KOPT-K1 (cell line): ENCODE measurements around the gene CLPSL2.

ENCODE experiments used
- H3K27ac ChIP-seq: fragments of 200-600 bp; sonication (generic); 2 replicates; pipeline ENCODE4 v1.5.1; 2016; ENCODE audit warnings: antibody characterized with exemption, mild to moderate bottlenecking, low read depth, low read length; ENCODE audit not compliant: poor library complexity, severe bottlenecking
- H3K36me3 ChIP-seq: fragments of 200-600 bp; sonication (generic); 2 replicates; pipeline ENCODE4 v1.5.1; 2017; ENCODE audit warnings: antibody characterized with exemption, mild to moderate bottlenecking, low read length, moderate library complexity; ENCODE audit not compliant: insufficient read depth
- H3K9me3 ChIP-seq: fragments of 200-600 bp; sonication (generic); 2 replicates; pipeline ENCODE4 v1.5.1; 2017; ENCODE audit warnings: antibody characterized with exemption, low read length, mild to moderate bottlenecking; ENCODE audit not compliant: insufficient read depth, poor library complexity, severe bottlenecking

Gene CLPSL2

GRCh38 chr6:35769211-35769610 lies 7.2 kb upstream of the CLPSL2 start:
- H3K9me3 ChIP-seq, result no peaks in the 10 kb centered on the region
- H3K36me3 ChIP-seq, result no peaks in the 10 kb centered on the region
- no peak overlapping the region for H3K27ac ChIP-seq

GRCh38 chr6:35771343-35771627 lies 5.1 kb upstream of the CLPSL2 start:
- H3K27ac ChIP-seq, result no peak overlapping the region
- H3K9me3 ChIP-seq, result no peaks in the 10 kb centered on the region
- H3K36me3 ChIP-seq, result no peaks in the 10 kb centered on the region

GRCh38 chr6:35774116-35774794 lies 2.1 kb upstream of the CLPSL2 start:
- no peaks in the 10 kb centered on the region for H3K9me3 ChIP-seq
- no peaks in the 10 kb centered on the region for H3K36me3 ChIP-seq
- H3K27ac ChIP-seq, result no peak overlapping the region

GRCh38 chr6:35775031-35775430 lies 1.4 kb upstream of the CLPSL2 start:
- H3K27ac ChIP-seq, result no peak overlapping the region
- H3K9me3 ChIP-seq, result no peaks in the 10 kb centered on the region
- no peaks in the 10 kb centered on the region for H3K36me3 ChIP-seq

- no peaks in the 10 kb centered on the region for H3K36me3 ChIP-seq
- no peak overlapping the region for H3K27ac ChIP-seq
Observed at GRCh38 chr6:35777356-35778102, 1.1 kb downstream of the CLPSL2 start.

GRCh38 chr6:35778437-35778836 lies 2.0 kb downstream of the CLPSL2 start:
- no peaks in the 10 kb centered on the region for H3K36me3 ChIP-seq
- no peak overlapping the region for H3K27ac ChIP-seq
- no peaks in the 10 kb centered on the region for H3K9me3 ChIP-seq

More at GRCh38 chr6:35777356-35778102, 1.1 kb downstream of the CLPSL2 start:
- H3K9me3 ChIP-seq, result no peaks in the 10 kb centered on the region

- H3K9me3 ChIP-seq, result no peaks in the 10 kb centered on the region
- H3K27ac ChIP-seq, result no peak within 1 kb of the TSS
- H3K36me3 ChIP-seq, result no peaks in the 10 kb centered on the region
Observed at GRCh38 chr6:35780719-35781118, 4.3 kb downstream of the CLPSL2 start, which contains the start of gene CLPSL1. TSS of gene CLPSL1 (plus strand) at chr6:35781019. CDS start at chr6:35781111, 92 bp downstream.

GRCh38 chr6:35781290-35781689 lies 4.9 kb downstream of the CLPSL2 start:
- H3K27ac ChIP-seq, result no peak overlapping the region
- H3K9me3 ChIP-seq, result no peaks in the 10 kb centered on the region
- no peaks in the 10 kb centered on the region for H3K36me3 ChIP-seq

GRCh38 chr6:35782424-35782823 lies 6.0 kb downstream of the CLPSL2 start:
- H3K36me3 ChIP-seq, result no peaks in the 10 kb centered on the region
- no peaks in the 10 kb centered on the region for H3K9me3 ChIP-seq
- H3K27ac ChIP-seq, result no peak overlapping the region

GRCh38 chr6:35784200-35784599 lies 7.8 kb downstream of the CLPSL2 start:
- no peak overlapping the region for H3K27ac ChIP-seq
- H3K9me3 ChIP-seq, result no peaks in the 10 kb centered on the region

GRCh38 chr6:35786272-35786671 lies 9.9 kb downstream of the CLPSL2 start:
- no peaks in the 10 kb centered on the region for H3K36me3 ChIP-seq
- no peak overlapping the region for H3K27ac ChIP-seq
- no peaks in the 10 kb centered on the region for H3K9me3 ChIP-seq

More at GRCh38 chr6:35784200-35784599, 7.8 kb downstream of the CLPSL2 start:
- H3K36me3 ChIP-seq, result no peaks in the 10 kb centered on the region

GRCh38 chr6:35786810-35787209 lies 10.4 kb downstream of the CLPSL2 start:
- Histone ChIP-seq H3K9me3 (no peaks in the 10 kb centered on the region), H3K27ac (no peak overlapping the region), H3K36me3 (no peaks in the 10 kb centered on the region)

- Histone ChIP-seq H3K36me3 (no peaks in the 10 kb centered on the region), H3K27ac (no peak overlapping the region), H3K9me3 (no peaks in the 10 kb centered on the region)
Observed at GRCh38 chr6:35787266-35788218, 11.1 kb downstream of the CLPSL2 start.

GRCh38 chr6:35788423-35788982 lies 12.1 kb downstream of the CLPSL2 start:
- Histone ChIP-seq H3K27ac (no peak overlapping the region), H3K9me3 (no peaks in the 10 kb centered on the region), H3K36me3 (no peaks in the 10 kb centered on the region)

- H3K36me3 ChIP-seq, result no peaks in the 10 kb centered on the region
- H3K9me3 ChIP-seq, result no peaks in the 10 kb centered on the region
- H3K27ac ChIP-seq, result no peak overlapping the region
Observed at GRCh38 chr6:35790683-35791082, 14.3 kb downstream of the CLPSL2 start.
